Activated naive CD8-positive, alpha-beta T cell treated with anti-CD3 and anti-CD28 coated beads for 36 hours (primary cell): ENCODE results near the gene MBD6. TPM values are rescaled to one million over a fixed set of nuclear protein-coding genes. Genes with fewer than 3 reads are reported as not detected.

Experiments
- DNase-seq: peaks from one replicate; pipeline ENCODE4 v3.0.0; 2021
- H3K27ac Mint-ChIP-seq: one replicate; pipeline ENCODE4 v1.8.0; 2022; ENCODE audit warnings: mild to moderate bottlenecking, moderate library complexity, mixed read lengths
- H3K27me3 Mint-ChIP-seq: one replicate; pipeline ENCODE4 v1.8.0; 2022; ENCODE audit warnings: mild to moderate bottlenecking, mixed read lengths
- H3K36me3 Mint-ChIP-seq: one replicate; pipeline ENCODE4 v1.8.0; 2021; ENCODE audit warnings: mild to moderate bottlenecking, mixed read lengths
- H3K4me1 Mint-ChIP-seq: one replicate; pipeline ENCODE4 v1.8.0; 2021; ENCODE audit warnings: mixed read lengths
- H3K4me3 Mint-ChIP-seq: one replicate; pipeline ENCODE4 v1.8.0; 2022; ENCODE audit warnings: mild to moderate bottlenecking, moderate library complexity, mixed read lengths
- H3K9me3 Mint-ChIP-seq: one replicate; pipeline ENCODE4 v1.8.0; 2022; ENCODE audit warnings: mixed read lengths
- total RNA-seq, 2 experiments: library from RNA; stranded (reverse); gene quantifications; one replicate each; pipeline ENCODE4 v1.2.3, GENCODE V29; 2021

MBD6 gene
- total RNA-seq, 2 experiments from 2014 or later = 38.5 to 44.8 TPM

GRCh38 chr12:57527184-57527583, 4.6 kb downstream of the MBD6 start:
- H3K4me3 Mint-ChIP-seq = no peak overlapping the region
- H3K9me3 Mint-ChIP-seq = no peaks in the 10 kb centered on the region
- H3K27me3 Mint-ChIP-seq = peaks cover 1% of the 10 kb centered on the region
- H3K4me1 Mint-ChIP-seq = peaks cover 29% of the 10 kb centered on the region
- peaks cover 16% of the 10 kb centered on the region for H3K36me3 Mint-ChIP-seq
- DNase-seq = no peak
- peak overlapping the region; percentile 54 for H3K27ac Mint-ChIP-seq

- H3K4me3 Mint-ChIP-seq = no peak overlapping the region
- no peaks in the 10 kb centered on the region for H3K27me3 Mint-ChIP-seq
- no peak overlapping the region for H3K27ac Mint-ChIP-seq
- peaks cover 16% of the 10 kb centered on the region for H3K36me3 Mint-ChIP-seq
- peaks cover 26% of the 10 kb centered on the region for H3K4me1 Mint-ChIP-seq
- no peak for DNase-seq
- H3K9me3 Mint-ChIP-seq = no peaks in the 10 kb centered on the region
Observed at GRCh38 chr12:57528176-57528575, 5.6 kb downstream of the MBD6 start.

GRCh38 chr12:57528831-57529555, 6.4 kb downstream of the MBD6 start:
- no peak for DNase-seq
- H3K36me3 Mint-ChIP-seq = peaks cover 19% of the 10 kb centered on the region
- H3K27me3 Mint-ChIP-seq = no peaks in the 10 kb centered on the region
- H3K9me3 Mint-ChIP-seq = no peaks in the 10 kb centered on the region
- H3K4me1 Mint-ChIP-seq = peaks cover 18% of the 10 kb centered on the region
- H3K4me3 Mint-ChIP-seq = no peak overlapping the region
- H3K27ac Mint-ChIP-seq = no peak overlapping the region

GRCh38 chr12:57529831-57530230, 7.2 kb downstream of the MBD6 start:
- Mint-ChIP-seq H3K4me1 (peaks cover 10% of the 10 kb centered on the region), H3K36me3 (peaks cover 18% of the 10 kb centered on the region), H3K27ac (peak overlapping the region; percentile 65), H3K4me3 (no peak overlapping the region), H3K27me3 (no peaks in the 10 kb centered on the region), H3K9me3 (no peaks in the 10 kb centered on the region)
- no peak for DNase-seq

GRCh38 chr12:57530396-57531142, 7.9 kb downstream of the MBD6 start:
- H3K36me3 Mint-ChIP-seq = peaks cover 18% of the 10 kb centered on the region
- no peak overlapping the region for H3K4me3 Mint-ChIP-seq
- no peak overlapping the region for H3K27ac Mint-ChIP-seq
- no peak for DNase-seq
- H3K4me1 Mint-ChIP-seq = peaks cover 5% of the 10 kb centered on the region
- H3K9me3 Mint-ChIP-seq = no peaks in the 10 kb centered on the region
- no peaks in the 10 kb centered on the region for H3K27me3 Mint-ChIP-seq

GRCh38 chr12:57531836-57532235, 9.2 kb downstream of the MBD6 start:
- DNase-seq = no peak
- H3K36me3 Mint-ChIP-seq = peaks cover 15% of the 10 kb centered on the region
- H3K4me3 Mint-ChIP-seq = peak overlapping the region; percentile 32
- no peaks in the 10 kb centered on the region for H3K27me3 Mint-ChIP-seq
- peak overlapping the region; percentile 56 for H3K27ac Mint-ChIP-seq
- no peaks in the 10 kb centered on the region for H3K9me3 Mint-ChIP-seq
- H3K4me1 Mint-ChIP-seq = peaks cover under 1% of the 10 kb centered on the region

GRCh38 chr12:57533108-57533507, 10.5 kb downstream of the MBD6 start:
- Mint-ChIP-seq H3K4me3 (no peak overlapping the region), H3K36me3 (peaks cover 15% of the 10 kb centered on the region), H3K4me1 (no peaks in the 10 kb centered on the region), H3K27me3 (no peaks in the 10 kb centered on the region), H3K27ac (no peak overlapping the region), H3K9me3 (no peaks in the 10 kb centered on the region)
- no peak for DNase-seq

- H3K9me3 Mint-ChIP-seq = no peaks in the 10 kb centered on the region
- DNase-seq = no peak
- peaks cover 5% of the 10 kb centered on the region for H3K4me1 Mint-ChIP-seq
- no peak overlapping the region for H3K4me3 Mint-ChIP-seq
- H3K36me3 Mint-ChIP-seq = peaks cover 13% of the 10 kb centered on the region
- no peak overlapping the region for H3K27ac Mint-ChIP-seq
- H3K27me3 Mint-ChIP-seq = no peaks in the 10 kb centered on the region
Observed at GRCh38 chr12:57534250-57534649, 11.6 kb downstream of the MBD6 start.

- no peak for DNase-seq
- Mint-ChIP-seq H3K9me3 (no peaks in the 10 kb centered on the region), H3K4me3 (no peak overlapping the region), H3K36me3 (peaks cover 12% of the 10 kb centered on the region), H3K4me1 (peaks cover 5% of the 10 kb centered on the region), H3K27me3 (no peaks in the 10 kb centered on the region), H3K27ac (no peak overlapping the region)
Observed at GRCh38 chr12:57534991-57535543, 12.4 kb downstream of the MBD6 start.

- Mint-ChIP-seq H3K27ac (no peak overlapping the region), H3K36me3 (peaks cover 12% of the 10 kb centered on the region), H3K4me1 (peaks cover 5% of the 10 kb centered on the region), H3K4me3 (no peak overlapping the region), H3K9me3 (no peaks in the 10 kb centered on the region), H3K27me3 (no peaks in the 10 kb centered on the region)
- no peak for DNase-seq
Observed at GRCh38 chr12:57535764-57536596, 13.4 kb downstream of the MBD6 start.

GRCh38 chr12:57536597-57536942, 13.9 kb downstream of the MBD6 start:
- H3K4me3 Mint-ChIP-seq = no peak overlapping the region
- no peak for DNase-seq
- H3K27ac Mint-ChIP-seq = no peak overlapping the region
- peaks cover 5% of the 10 kb centered on the region for H3K4me1 Mint-ChIP-seq
- no peaks in the 10 kb centered on the region for H3K9me3 Mint-ChIP-seq
- H3K36me3 Mint-ChIP-seq = peaks cover 8% of the 10 kb centered on the region
- no peaks in the 10 kb centered on the region for H3K27me3 Mint-ChIP-seq

GRCh38 chr12:57539134-57539768, 16.6 kb downstream of the MBD6 start:
- no peaks in the 10 kb centered on the region for H3K9me3 Mint-ChIP-seq
- H3K36me3 Mint-ChIP-seq = no peaks in the 10 kb centered on the region
- H3K4me1 Mint-ChIP-seq = peaks cover 12% of the 10 kb centered on the region
- H3K27me3 Mint-ChIP-seq = no peaks in the 10 kb centered on the region
- H3K27ac Mint-ChIP-seq = no peak overlapping the region
- no peak for DNase-seq
- no peak overlapping the region for H3K4me3 Mint-ChIP-seq

- peaks cover 8% of the 10 kb centered on the region for H3K36me3 Mint-ChIP-seq
- no peak overlapping the region for H3K4me3 Mint-ChIP-seq
- DNase-seq = no peak
- no peak overlapping the region for H3K27ac Mint-ChIP-seq
- H3K9me3 Mint-ChIP-seq = no peaks in the 10 kb centered on the region
- peaks cover 25% of the 10 kb centered on the region for H3K4me1 Mint-ChIP-seq
- H3K27me3 Mint-ChIP-seq = no peaks in the 10 kb centered on the region
Observed at GRCh38 chr12:57541001-57541400, 18.4 kb downstream of the MBD6 start.

GRCh38 chr12:57541717-57542116, 19.1 kb downstream of the MBD6 start:
- Mint-ChIP-seq H3K4me3 (no peak overlapping the region), H3K27me3 (no peaks in the 10 kb centered on the region), H3K36me3 (peaks cover 9% of the 10 kb centered on the region), H3K4me1 (peaks cover 28% of the 10 kb centered on the region), H3K9me3 (no peaks in the 10 kb centered on the region), H3K27ac (no peak overlapping the region)
- DNase-seq = no peak
